ENCODE results near the gene AXIN1. TPM values are rescaled to one million over a fixed set of nuclear protein-coding genes. Genes with fewer than 3 reads are reported as not detected.

Gene AXIN1
- total RNA-seq, 1 donor from 2014 or later: 27.9 TPM

- H3K9me3 Mint-ChIP-seq: no peaks in the 10 kb centered on the region
- intact Hi-C loops (cut with micrococcal nuclease): no loop called here
- H3K27ac Mint-ChIP-seq: no peak overlapping the region
- H3K4me1 Mint-ChIP-seq: peaks cover 9% of the 10 kb centered on the region
- H3K4me3 Mint-ChIP-seq: no peak overlapping the region
- H3K36me3 Mint-ChIP-seq (ENCODE audit: low read depth): no peaks in the 10 kb centered on the region
- peaks cover 4% of the 10 kb centered on the region for H3K27me3 Mint-ChIP-seq
- DNase-seq: no peak
These were observed 110.2 kb downstream of the AXIN1 start for GRCh38 chr16:242281-242680.

GRCh38 chr16:240559-240958 is 112.0 kb downstream of the AXIN1 start:
- DNase-seq: no peak

GRCh38 chr16:239948-240277 is 112.6 kb downstream of the AXIN1 start:
- DNase-seq: no peak
- Mint-ChIP-seq H3K27ac (no peak overlapping the region), H3K4me1 (peaks cover 19% of the 10 kb centered on the region), H3K27me3 (peaks cover 4% of the 10 kb centered on the region), H3K4me3 (no peak overlapping the region), H3K9me3 (no peaks in the 10 kb centered on the region), H3K36me3 (ENCODE audit: low read depth) (peaks cover 3% of the 10 kb centered on the region)
- intact Hi-C loops (cut with micrococcal nuclease): no loop called here

More at GRCh38 chr16:240559-240958, 112.0 kb downstream of the AXIN1 start:
- intact Hi-C loops (cut with micrococcal nuclease): no loop called here
- H3K4me1 Mint-ChIP-seq: peaks cover 13% of the 10 kb centered on the region
- peaks cover 4% of the 10 kb centered on the region for H3K27me3 Mint-ChIP-seq
- no peaks in the 10 kb centered on the region for H3K9me3 Mint-ChIP-seq
- H3K27ac Mint-ChIP-seq: no peak overlapping the region
- H3K36me3 Mint-ChIP-seq (ENCODE audit: low read depth): no peaks in the 10 kb centered on the region
- H3K4me3 Mint-ChIP-seq: no peak overlapping the region

Other genes starting within 250 kb of the AXIN1 start
- gene NPRL3, start 214.1 kb downstream of the AXIN1 start, total RNA-seq: 52.9 and 53.8 TPM in 2 replicates
- not detected in 2 replicates for gene HBZ, start 200.1 kb downstream of the AXIN1 start, total RNA-seq
- gene HBM, start 186.7 kb downstream of the AXIN1 start, total RNA-seq: not detected in 2 replicates
- gene HBA2, start 179.8 kb downstream of the AXIN1 start, total RNA-seq: 0.33 TPM in 1 of 2 replicates, not detected in the other
- not detected in 2 replicates for gene HBA1, start 176.0 kb downstream of the AXIN1 start, total RNA-seq
- 0.69 and 1.6 TPM in 2 replicates for gene HBQ1, start 172.3 kb downstream of the AXIN1 start, total RNA-seq
- gene LUC7L, start 123.3 kb downstream of the AXIN1 start, total RNA-seq: 82.3 and 87.9 TPM in 2 replicates
- gene FAM234A, start 117.9 kb downstream of the AXIN1 start, total RNA-seq: 17.3 and 18.6 TPM in 2 replicates
- 0.14 TPM in 1 of 2 replicates, not detected in the other for gene RGS11, start 76.8 kb downstream of the AXIN1 start, total RNA-seq
- not detected in 2 replicates for gene ARHGDIG, start 72.1 kb downstream of the AXIN1 start, total RNA-seq
- gene PDIA2, start 69.6 kb downstream of the AXIN1 start, total RNA-seq: not detected in 2 replicates
- 106 and 109 TPM in 2 replicates for gene MRPL28, start 17.8 kb upstream of the AXIN1 start, total RNA-seq
- gene PGAP6, start 29.3 kb upstream of the AXIN1 start, total RNA-seq: 34.1 and 37.8 TPM in 2 replicates
- 64.3 and 64.8 TPM in 2 replicates for gene NME4, start 44.5 kb upstream of the AXIN1 start, total RNA-seq
- gene DECR2, start 49.2 kb upstream of the AXIN1 start, total RNA-seq: 17.6 and 18.5 TPM in 2 replicates
- 40.2 and 40.5 TPM in 2 replicates for gene RAB11FIP3, start 72.9 kb upstream of the AXIN1 start, total RNA-seq
- gene CAPN15, start 175.0 kb upstream of the AXIN1 start, total RNA-seq: 121 and 124 TPM in 2 replicates
- not detected in 2 replicates for gene PRR35, start 207.7 kb upstream of the AXIN1 start, total RNA-seq
- gene NHLRC4, start 214.3 kb upstream of the AXIN1 start, total RNA-seq: 1.1 TPM in 2 replicates
- gene PIGQ, start 217.2 kb upstream of the AXIN1 start, total RNA-seq: 43.2 and 50.3 TPM in 2 replicates
- 12.5 and 16.5 TPM in 2 replicates for gene RAB40C, start 237.3 kb upstream of the AXIN1 start, total RNA-seq